IPS-NIHi11 (cell line): ENCODE results near the gene GPRIN3.

Source experiments
- DNase-seq: peaks from one replicate; pipeline ENCODE4 v3.0.0; 2012; ENCODE audit warnings: mixed read lengths, low spot score

GPRIN3 gene

GRCh38 chr4:89289312-89289711 lies 18.3 kb downstream of the GPRIN3 start:
- DNase-seq, result no peak

DNA sequence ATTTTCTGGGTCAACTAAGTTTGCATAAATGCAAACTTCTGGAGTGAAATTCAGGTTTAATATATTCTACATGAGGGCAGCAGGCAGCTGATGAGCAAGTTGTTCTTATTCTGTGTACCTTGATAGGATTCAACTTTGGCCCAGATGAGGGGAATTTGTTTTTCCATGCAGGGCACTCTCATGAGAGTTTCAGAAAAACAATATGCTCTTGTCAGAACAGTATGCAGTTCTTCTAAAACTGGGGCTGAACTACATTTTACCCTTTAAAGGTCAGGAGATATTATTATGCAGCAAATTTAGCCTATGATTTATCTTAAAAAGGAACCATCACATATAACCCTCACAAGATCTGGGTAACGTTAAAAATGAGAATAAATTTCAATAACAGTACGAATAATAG lies 19.2 kb downstream of the GPRIN3 start:
- no peak for DNase-seq

GRCh38 chr4:89287945-89288344 lies 19.7 kb downstream of the GPRIN3 start:
- no peak for DNase-seq

DNA sequence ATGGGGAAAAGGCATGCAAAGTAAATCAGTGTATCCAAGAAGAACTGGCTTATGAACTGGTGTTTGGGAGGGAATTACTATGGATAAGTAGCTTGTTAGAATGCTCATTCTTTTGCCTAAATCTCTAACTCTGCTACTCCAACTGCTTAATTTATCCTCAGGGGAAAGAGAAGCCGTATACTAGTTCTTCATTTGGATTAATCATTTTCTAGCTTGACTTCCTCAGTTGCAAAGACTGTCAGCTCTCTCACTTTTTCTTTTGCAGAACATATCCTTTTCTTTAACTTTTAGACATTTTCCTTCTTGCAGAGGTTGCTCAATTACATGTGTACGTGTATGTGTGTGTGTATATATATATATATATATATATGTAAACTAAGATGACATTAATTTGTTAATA lies 21.9 kb downstream of the GPRIN3 start:
- no peak for DNase-seq

DNA sequence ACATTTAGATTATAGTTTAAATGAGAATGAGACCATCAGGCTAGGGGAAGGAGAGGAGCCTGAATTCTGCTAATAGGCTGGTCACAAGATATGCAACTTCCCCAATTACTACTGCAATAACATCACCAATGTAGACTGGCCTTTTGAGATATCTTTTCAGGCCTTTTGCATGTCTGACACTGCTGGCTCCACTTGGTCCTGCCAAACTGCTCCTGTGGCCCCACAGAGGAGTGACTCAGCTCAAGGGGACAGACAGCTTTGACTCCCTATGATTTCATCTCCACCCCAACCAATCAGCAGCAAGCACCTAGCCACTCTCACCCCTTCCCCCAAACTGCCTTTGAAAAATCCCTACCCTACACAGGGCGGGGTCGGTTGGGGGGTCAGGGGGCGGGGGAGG lies 22.8 kb downstream of the GPRIN3 start:
- no peak for DNase-seq

- no peak for DNase-seq
These were observed 23.6 kb downstream of the GPRIN3 start for GRCh38 chr4:89284020-89284424.

GRCh38 chr4:89283226-89284009 lies 24.2 kb downstream of the GPRIN3 start:
- DNase-seq, result no peak

DNA sequence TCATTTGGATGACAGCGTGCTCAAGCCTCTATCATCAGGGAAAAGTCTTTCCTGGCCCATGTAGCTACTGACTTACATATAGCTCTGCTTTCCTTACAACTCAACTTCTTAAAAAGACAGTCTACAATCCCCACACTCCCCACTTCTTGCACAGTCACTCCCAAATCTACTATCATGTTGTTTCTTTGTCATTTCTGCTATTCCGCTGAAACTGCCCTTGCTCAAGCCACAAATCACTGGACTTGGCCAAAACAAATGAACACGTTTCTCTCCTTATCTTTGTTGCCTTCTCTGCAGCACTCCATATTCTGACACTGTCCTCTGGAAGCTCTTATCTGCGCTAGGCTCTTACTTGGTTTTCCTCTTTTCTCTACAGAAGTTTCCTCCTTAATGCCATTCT lies 28.2 kb downstream of the GPRIN3 start:
- no peak for DNase-seq

DNA sequence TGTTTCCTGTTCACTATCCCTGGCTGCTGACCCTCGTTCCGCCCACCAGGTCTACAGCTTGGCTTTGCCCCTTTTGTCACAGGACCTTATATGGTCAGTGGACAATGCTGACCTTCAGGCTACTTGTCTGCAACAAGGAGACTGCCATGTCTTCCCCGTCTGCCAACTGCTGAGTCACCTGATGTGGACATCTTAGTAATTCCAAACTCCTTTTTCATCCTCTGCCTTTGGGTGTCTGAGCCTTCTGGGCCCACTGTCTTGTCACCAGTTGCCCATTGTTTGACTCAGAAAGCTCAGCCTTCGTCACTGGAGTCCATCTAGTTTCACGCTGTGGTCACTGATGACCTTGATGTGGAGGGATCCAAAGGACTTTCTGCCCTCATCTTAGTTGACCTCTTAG lies 30.2 kb downstream of the GPRIN3 start:
- DNase-seq, result no peak

DNA sequence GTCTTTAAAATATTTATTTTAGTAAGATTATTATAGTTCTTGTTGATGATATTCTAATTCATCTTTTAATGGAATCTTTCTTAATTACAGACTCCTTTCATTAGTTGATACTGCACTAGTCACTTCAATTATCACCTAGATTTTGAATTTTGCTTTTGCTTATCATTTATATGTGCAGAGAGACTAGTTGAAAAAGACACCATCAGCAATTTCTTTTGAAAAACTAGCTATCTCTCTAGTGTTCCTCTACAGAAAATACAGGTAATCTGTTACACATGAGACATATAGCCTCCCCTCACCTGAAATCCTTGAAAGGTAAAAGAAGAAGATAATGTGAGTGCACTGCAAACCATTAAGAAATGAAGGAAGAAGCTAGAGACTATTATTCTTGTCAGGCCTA lies 31.3 kb downstream of the GPRIN3 start:
- no peak for DNase-seq

DNA sequence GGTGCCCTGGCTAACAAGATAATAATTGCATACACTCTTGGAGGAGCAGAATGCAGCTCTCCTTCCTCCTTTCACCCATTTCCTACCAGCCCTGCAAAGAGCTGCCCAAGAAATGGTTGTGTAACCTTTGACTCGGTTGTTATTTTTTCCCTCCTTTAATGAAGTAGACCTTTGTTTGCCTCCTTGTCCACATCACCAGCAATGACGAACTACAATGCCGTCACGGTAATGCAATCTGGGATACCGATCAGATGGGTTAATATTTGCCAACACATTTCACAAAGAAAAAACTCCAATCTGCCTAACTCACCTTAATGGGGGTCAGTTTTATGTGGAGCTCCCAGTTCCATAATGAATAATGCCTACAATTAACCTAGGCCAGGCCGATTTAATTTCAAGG lies 32.0 kb downstream of the GPRIN3 start:
- DNase-seq, result no peak

GRCh38 chr4:89273741-89274141 lies 33.9 kb downstream of the GPRIN3 start:
- DNase-seq, result no peak

- no peak for DNase-seq
These were observed 36.8 kb downstream of the GPRIN3 start for GRCh38 chr4:89270792-89271191.

DNA sequence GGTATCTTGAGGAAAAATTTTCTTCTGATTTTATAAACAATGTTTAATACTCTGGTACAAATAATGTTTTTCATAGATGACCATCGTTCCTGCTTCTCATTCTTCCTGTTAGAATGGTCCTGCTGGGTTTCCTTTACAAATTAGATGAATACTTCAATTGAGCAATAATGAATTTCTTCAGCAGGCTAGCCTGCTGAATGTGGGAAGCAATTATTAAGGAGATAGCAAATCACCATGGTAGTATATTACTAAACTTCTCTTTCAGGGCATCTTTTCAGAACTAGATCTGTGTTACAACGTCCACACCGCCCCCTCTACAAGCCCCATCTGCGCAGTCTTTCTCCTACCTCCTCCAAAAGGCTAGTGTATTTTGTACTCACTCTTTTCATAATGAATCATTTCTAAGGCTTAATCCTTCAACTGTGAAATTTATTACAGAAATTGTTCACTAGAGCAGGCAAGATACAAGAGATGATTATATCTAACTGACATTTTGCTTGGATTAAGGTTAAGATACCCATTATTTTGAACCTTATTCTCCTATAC lies 38.4 kb downstream of the GPRIN3 start:
- no peak for DNase-seq

- no peak for DNase-seq
These were observed 38.9 kb downstream of the GPRIN3 start for GRCh38 chr4:89268679-89269078.

DNA sequence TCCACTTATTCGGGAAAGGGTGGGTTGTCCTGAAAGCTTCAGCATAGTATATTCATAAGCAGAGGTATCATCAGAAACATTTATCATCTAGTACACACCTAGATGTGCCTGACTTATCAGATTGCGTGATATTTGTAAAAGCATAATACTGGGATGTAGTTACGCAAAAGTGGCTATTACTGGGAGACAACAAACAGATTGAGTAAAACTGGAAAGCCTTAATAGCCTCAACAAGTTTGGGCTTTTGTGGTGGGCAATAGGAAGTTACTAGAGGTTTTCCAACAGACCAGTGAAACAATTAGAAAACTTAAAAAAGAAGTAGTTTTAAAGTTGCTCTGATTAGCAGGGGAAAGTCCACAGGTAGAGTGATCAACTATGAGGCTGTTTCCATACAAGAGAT lies 39.8 kb downstream of the GPRIN3 start:
- no peak for DNase-seq

GRCh38 chr4:89267392-89267791 lies 40.2 kb downstream of the GPRIN3 start:
- no peak for DNase-seq

DNA sequence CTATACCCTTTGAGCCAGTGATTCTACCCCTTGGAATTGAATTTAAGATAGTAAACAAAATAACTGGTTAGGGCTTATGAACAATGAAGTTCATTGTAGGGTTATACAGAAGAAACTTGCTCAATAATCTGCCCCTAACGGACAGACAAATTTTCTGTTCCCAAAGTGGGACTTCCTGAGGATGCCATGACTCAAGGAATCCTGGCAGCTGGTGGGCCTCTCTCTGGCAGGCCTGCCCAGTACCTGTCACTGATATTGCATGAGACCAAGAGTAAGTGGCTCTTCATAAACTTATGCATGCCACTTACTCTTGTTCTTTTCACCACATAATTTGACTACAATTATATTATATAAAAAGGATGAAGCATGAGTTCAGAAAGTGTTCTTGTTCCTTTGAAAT lies 41.5 kb downstream of the GPRIN3 start:
- no peak for DNase-seq

GRCh38 chr4:89263265-89263664 lies 44.3 kb downstream of the GPRIN3 start:
- no peak for DNase-seq

DNA sequence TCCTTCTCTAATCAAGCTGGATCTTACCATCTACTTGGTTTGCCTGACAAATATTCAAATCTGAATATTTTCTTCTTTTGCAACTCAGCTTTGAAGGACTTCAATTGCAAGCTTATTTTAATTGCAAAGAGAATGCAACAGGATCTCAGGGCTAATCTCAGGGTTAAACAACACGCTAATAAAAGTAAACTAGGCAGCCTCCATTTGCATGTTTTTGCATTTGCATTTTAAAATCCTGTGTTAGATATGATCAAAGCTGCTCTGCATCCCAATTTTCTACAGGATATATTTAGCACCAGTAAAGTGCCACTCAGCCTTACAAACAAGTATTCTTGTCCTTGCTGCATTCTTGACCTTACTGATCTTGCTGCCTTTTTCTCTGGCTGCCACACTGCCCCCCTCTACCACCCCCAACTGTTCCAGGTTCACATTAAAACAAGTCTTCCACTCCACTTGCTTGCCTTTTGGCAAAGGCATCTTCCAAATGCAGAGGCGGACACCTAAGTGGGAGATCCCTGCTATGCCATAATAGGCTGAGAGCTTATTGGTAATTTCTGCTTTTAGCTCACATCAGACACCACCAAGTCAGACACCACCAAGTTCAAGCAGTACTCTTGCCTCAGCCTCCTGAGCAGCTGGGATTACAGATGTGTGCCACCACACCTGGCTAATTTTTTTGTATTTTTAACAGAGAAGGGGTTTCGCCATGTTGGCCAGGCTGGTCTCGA lies 48.1 kb downstream of the GPRIN3 start:
- DNase-seq, result no peak

- DNase-seq, result no peak
These were observed 49.1 kb downstream of the GPRIN3 start for GRCh38 chr4:89258506-89258905.

DNA sequence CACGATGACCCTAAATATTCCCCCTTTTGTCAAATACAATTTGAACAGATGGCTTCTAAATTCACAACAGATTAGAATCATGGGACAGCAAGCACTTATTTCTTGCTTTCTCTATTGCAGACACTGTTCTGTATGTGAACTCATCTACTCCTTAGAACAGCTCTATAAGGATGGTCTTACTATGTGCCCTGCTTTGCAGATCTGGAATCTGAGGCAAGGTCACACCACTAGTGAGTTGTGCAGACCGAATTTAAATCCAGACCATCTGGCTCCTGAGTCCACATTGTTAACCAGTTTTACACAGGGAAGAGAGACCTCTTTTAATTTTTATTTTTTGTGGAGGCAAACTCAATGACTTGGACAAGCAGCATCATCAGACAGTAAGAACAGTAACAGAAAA lies 50.2 kb downstream of the GPRIN3 start:
- no peak for DNase-seq

- no peak for DNase-seq
These were observed 51.3 kb downstream of the GPRIN3 start for GRCh38 chr4:89256203-89256800.
